Parathyroid adenoma (tissue), 2 donors: ENCODE measurements around the gene EEFSEC.

Experiments
- H2AFZ ChIP-seq: fragments of 300-600 bp; sonication (generic); one replicate; pipeline ENCODE4 v1.7.0; 2017; ENCODE audit warnings: antibody characterized with exemption, mild to moderate bottlenecking
- H3K27ac ChIP-seq: fragments of 300-600 bp; sonication (generic); one replicate; pipeline ENCODE4 v1.7.0; 2017
- H3K27me3 ChIP-seq: fragments of 300-600 bp; sonication (generic); one replicate; pipeline ENCODE4 v1.7.0; 2017; ENCODE audit warnings: low read length; ENCODE audit not compliant: control insufficient read depth, insufficient read depth
- H3K36me3 ChIP-seq: fragments of 300-600 bp; sonication (generic); one replicate; pipeline ENCODE4 v1.7.0; 2017; ENCODE audit warnings: low read length; ENCODE audit not compliant: control insufficient read depth, insufficient read depth
- H3K4me1 ChIP-seq: fragments of 300-600 bp; sonication (generic); one replicate; pipeline ENCODE4 v1.7.0; 2017; ENCODE audit warnings: control low read depth
- H3K4me2 ChIP-seq: fragments of 300-600 bp; sonication (generic); one replicate; pipeline ENCODE4 v1.7.0; 2017; ENCODE audit warnings: low read length
- H3K4me3 ChIP-seq: fragments of 300-600 bp; sonication (generic); one replicate; pipeline ENCODE4 v1.7.0; 2017; ENCODE audit warnings: low read depth, low read length
- H3K79me2 ChIP-seq: fragments of 300-600 bp; sonication (generic); one replicate; pipeline ENCODE4 v1.7.0; 2017; ENCODE audit warnings: control low read depth
- H3K9ac ChIP-seq: fragments of 300-600 bp; sonication (generic); one replicate; pipeline ENCODE4 v1.7.0; 2017; ENCODE audit warnings: mild to moderate bottlenecking
- H3K9me3 ChIP-seq: fragments of 300-600 bp; sonication (generic); one replicate; pipeline ENCODE4 v1.7.0; 2017; ENCODE audit warnings: low read length; ENCODE audit not compliant: control insufficient read depth
- CTCF ChIP-seq: fragments of 300-600 bp; sonication (generic); IDR thresholded peaks from one replicate; pipeline ENCODE4 v1.7.0; 2017; ENCODE audit warnings: antibody characterized with exemption, mild to moderate bottlenecking
- donor health status: primary hyperparathyroidism.

Gene EEFSEC

GRCh38 chr3:128217702-128218547, 64.6 kb downstream of the EEFSEC start:
- no peaks in the 10 kb centered on the region for H3K27me3 ChIP-seq
- no peak overlapping the region for H3K4me2 ChIP-seq
- no peaks in the 10 kb centered on the region for H3K9me3 ChIP-seq
- no peak overlapping the region for H2AFZ ChIP-seq
- no peaks in the 10 kb centered on the region for H3K36me3 ChIP-seq
- H3K9ac ChIP-seq, result no peak overlapping the region
- H3K4me3 ChIP-seq, result no peak overlapping the region
- no peak for TF ChIP-seq CTCF
- peaks cover 9% of the 10 kb centered on the region for H3K79me2 ChIP-seq
- H3K4me1 ChIP-seq, result peaks cover 5% of the 10 kb centered on the region
- H3K27ac ChIP-seq, result no peak overlapping the region

- Histone ChIP-seq H3K79me2 (peaks cover 6% of the 10 kb centered on the region), H3K4me2 (no peak overlapping the region), H3K4me1 (peaks cover 5% of the 10 kb centered on the region), H3K4me3 (no peak overlapping the region), H3K9ac (no peak overlapping the region), H3K36me3 (no peaks in the 10 kb centered on the region), H3K9me3 (no peaks in the 10 kb centered on the region), H2AFZ (no peak overlapping the region), H3K27me3 (no peaks in the 10 kb centered on the region), H3K27ac (no peak overlapping the region)
- TF ChIP-seq CTCF, result no peak
Observed at GRCh38 chr3:128218548-128219257, 65.4 kb downstream of the EEFSEC start.

- no peak overlapping the region for H3K4me3 ChIP-seq
- H3K4me1 ChIP-seq, result peaks cover 5% of the 10 kb centered on the region
- H3K27ac ChIP-seq, result no peak overlapping the region
- no peak overlapping the region for H3K9ac ChIP-seq
- no peak overlapping the region for H3K4me2 ChIP-seq
- H3K27me3 ChIP-seq, result no peaks in the 10 kb centered on the region
- H3K79me2 ChIP-seq, result peaks cover 10% of the 10 kb centered on the region
- H3K36me3 ChIP-seq, result no peaks in the 10 kb centered on the region
- no peaks in the 10 kb centered on the region for H3K9me3 ChIP-seq
- TF ChIP-seq CTCF, result no peak
- H2AFZ ChIP-seq, result no peak overlapping the region
Observed at GRCh38 chr3:128221328-128221727, 68.0 kb downstream of the EEFSEC start.

- Histone ChIP-seq H3K4me1 (peaks cover 5% of the 10 kb centered on the region), H3K4me2 (no peak overlapping the region), H3K36me3 (no peaks in the 10 kb centered on the region), H3K27me3 (no peaks in the 10 kb centered on the region), H2AFZ (no peak overlapping the region), H3K79me2 (peaks cover 11% of the 10 kb centered on the region), H3K27ac (no peak overlapping the region), H3K9ac (no peak overlapping the region), H3K9me3 (no peaks in the 10 kb centered on the region), H3K4me3 (no peak overlapping the region)
- TF ChIP-seq CTCF, result no peak
Observed at GRCh38 chr3:128222796-128223385, 69.6 kb downstream of the EEFSEC start.
